ENCODE data around the gene FECH.
"Not testable (repeated sequence)": the region's sequence is repeated elsewhere in the genome, so short reads cannot be mapped to it uniquely, and the experiment has no call there.

Gene FECH

GRCh38 chr18:57533006-57533867 is 53.3 kb downstream of the FECH start:
- peak; percentile 35 for DNase-seq (ENCODE audit: low spot score)

GRCh38 chr18:57529151-57529550 is 57.4 kb downstream of the FECH start:
- DNase-seq (ENCODE audit: low spot score): no peak

- peak; percentile 24 for DNase-seq (ENCODE audit: low spot score)
Observed at GRCh38 chr18:57527556-57528229, 58.8 kb downstream of the FECH start.

- peak; percentile 40 for DNase-seq (ENCODE audit: low spot score)
Observed at GRCh38 chr18:57523171-57523956, 63.1 kb downstream of the FECH start.

GRCh38 chr18:57522348-57522747 is 64.2 kb downstream of the FECH start:
- not testable (repeated sequence) for DNase-seq (ENCODE audit: low spot score)

- no peak for DNase-seq (ENCODE audit: low spot score)
Observed at GRCh38 chr18:57519668-57520424, 66.7 kb downstream of the FECH start.

GRCh38 chr18:57518533-57518932 is 68.0 kb downstream of the FECH start:
- DNase-seq (ENCODE audit: low spot score): no peak

GRCh38 chr18:57516056-57516455 is 70.4 kb downstream of the FECH start:
- no peak for DNase-seq (ENCODE audit: low spot score)

- no peak for DNase-seq (ENCODE audit: low spot score)
Observed at GRCh38 chr18:57505231-57505630, 81.3 kb downstream of the FECH start.

GRCh38 chr18:57502624-57503023 is 83.9 kb downstream of the FECH start:
- DNase-seq (ENCODE audit: low spot score): no peak

- DNase-seq (ENCODE audit: low spot score): no peak
Observed at GRCh38 chr18:57498682-57499256, 87.7 kb downstream of the FECH start.

All from SK-N-DZ (cell line).